Spinal cord (tissue), 10 donors: ENCODE results near the gene XCL2. TPM values are rescaled to one million over a fixed set of nuclear protein-coding genes. Genes with fewer than 3 reads are reported as not detected.
"Not testable (repeated sequence)": the region's sequence is repeated elsewhere in the genome, so short reads cannot be mapped to it uniquely, and the experiment has no call there.

Experiments used
- DNase-seq, 6 donors: peaks; one replicate each; pipeline versions ENCODE4 v3.0.0 to v3.0.0-alpha.2; 2013 to 2015; ENCODE audit warnings: low spot score in 6 of 6, low read depth in 4 of 6
- H3K27ac ChIP-seq: one replicate; pipeline ENCODE4 v1.5.1; 2013; ENCODE audit warnings: low read depth, low read length, control low read depth
- H3K27me3 ChIP-seq: one replicate; pipeline ENCODE4 v1.6.1; 2013; ENCODE audit warnings: low read length; ENCODE audit not compliant: control insufficient read depth, insufficient read depth
- H3K36me3 ChIP-seq: one replicate; pipeline ENCODE4 v1.6.1; 2013; ENCODE audit warnings: low read length; ENCODE audit not compliant: control insufficient read depth, insufficient read depth
- H3K4me1 ChIP-seq: one replicate; pipeline ENCODE4 v1.6.1; 2013; ENCODE audit warnings: low read length; ENCODE audit not compliant: control insufficient read depth, insufficient read depth
- H3K4me3 ChIP-seq: one replicate; pipeline ENCODE4 v1.5.1; 2013; ENCODE audit warnings: low read depth, low read length, control low read depth
- H3K9me3 ChIP-seq: one replicate; pipeline ENCODE4 v1.6.1; 2013; ENCODE audit warnings: low read length; ENCODE audit not compliant: control insufficient read depth, insufficient read depth
- WGBS: methylation state at CpG from one replicate; pipeline ENCODE4 v1.1.5; 2013; ENCODE audit warnings: missing lambda C conversion rate; ENCODE audit not compliant: insufficient coverage; 5-methylcytosine and 5-hydroxymethylcytosine counted together
- polyA plus RNA-seq, 2 donors: library from polyadenylated mRNA; unstranded; fragments of 120-200 nt; gene quantifications; one replicate each; pipeline ENCODE4 v1.2.1, GENCODE V29; 2013; ENCODE audit not compliant: insufficient read length in 2 of 2
- total RNA-seq, 2 donors: library from RNA; depleted of rRNA in 1 of 2; stranded (reverse); fragments of 120-200 nt in 1 of 2; fragments of >200 nt in 1 of 2; gene quantifications; one replicate each; pipeline versions ENCODE4 v1.2.3 to v1.2.4, GENCODE V29; 2013 to 2014
- donor health status: healthy.

The XCL2 gene
- total and polyA plus RNA-seq, 4 donors, result 0.33 TPM; not detected in 3

- Histone ChIP-seq H3K4me3 (no peak overlapping the region), H3K36me3 (no peaks in the 10 kb centered on the region), H3K4me1 (no peaks in the 10 kb centered on the region), H3K9me3 (no peaks in the 10 kb centered on the region), H3K27me3 (no peaks in the 10 kb centered on the region), H3K27ac (no peak overlapping the region)
- DNase-seq, result no peak
- 92% methylated on average over 1 of the region's 1 CpG for WGBS
Measured at GRCh38 chr1:168550971-168551370, 7.2 kb upstream of the XCL2 start.

- no CpG with 5 or more reads among the region's 3 CpGs for WGBS
Measured at GRCh38 chr1:168546553-168546895, 2.7 kb upstream of the XCL2 start.

GRCh38 chr1:168545678-168546552, 2.1 kb upstream of the XCL2 start:
- H3K27me3 ChIP-seq, H3K27ac ChIP-seq, H3K4me3 ChIP-seq, H3K36me3 ChIP-seq, H3K9me3 ChIP-seq, H3K4me1 ChIP-seq: not testable (repeated sequence)
- WGBS, result no CpG with 5 or more reads among the region's 7 CpGs
- peak in 1 of 6 donors; percentile 6 for DNase-seq

More at GRCh38 chr1:168546553-168546895, 2.7 kb upstream of the XCL2 start:
- H3K36me3 ChIP-seq, H3K4me1 ChIP-seq, DNase-seq, H3K9me3 ChIP-seq, H3K27ac ChIP-seq, H3K4me3 ChIP-seq, H3K27me3 ChIP-seq: not testable (repeated sequence)

GRCh38 chr1:168542978-168543377, 819 bp downstream of the XCL2 start:
- H3K36me3 ChIP-seq, H3K4me3 ChIP-seq, DNase-seq, H3K9me3 ChIP-seq, H3K27ac ChIP-seq, H3K27me3 ChIP-seq, H3K4me1 ChIP-seq: not testable (repeated sequence)
- 86% methylated on average over 1 of the region's 2 CpGs for WGBS

GRCh38 chr1:168540798-168541197, 3.0 kb downstream of the XCL2 start:
- WGBS, result 86% methylated on average over 2 of the region's 7 CpGs
- H3K27ac ChIP-seq, H3K36me3 ChIP-seq, DNase-seq, H3K4me3 ChIP-seq, H3K9me3 ChIP-seq, H3K4me1 ChIP-seq, H3K27me3 ChIP-seq: not testable (repeated sequence)

GRCh38 chr1:168535536-168535935, 8.3 kb downstream of the XCL2 start:
- Histone ChIP-seq H3K9me3 (no peaks in the 10 kb centered on the region), H3K27me3 (no peaks in the 10 kb centered on the region), H3K27ac (no peak overlapping the region), H3K4me1 (no peaks in the 10 kb centered on the region), H3K4me3 (no peak overlapping the region), H3K36me3 (no peaks in the 10 kb centered on the region)
- DNase-seq, result no peak
- WGBS, result 88% methylated on average over 1 of the region's 1 CpG

- no peak for DNase-seq
- no peaks in the 10 kb centered on the region for H3K9me3 ChIP-seq
- no peaks in the 10 kb centered on the region for H3K27me3 ChIP-seq
- no peak overlapping the region for H3K27ac ChIP-seq
- no peak overlapping the region for H3K4me3 ChIP-seq
- no peaks in the 10 kb centered on the region for H3K4me1 ChIP-seq
- no peaks in the 10 kb centered on the region for H3K36me3 ChIP-seq
- 100% methylated on average over 2 of the region's 2 CpGs for WGBS
Measured at GRCh38 chr1:168531615-168532345, 12.0 kb downstream of the XCL2 start.

GRCh38 chr1:168529518-168529917, 14.3 kb downstream of the XCL2 start:
- no peak overlapping the region for H3K4me3 ChIP-seq
- no peak overlapping the region for H3K27ac ChIP-seq
- no CpG with 5 or more reads among the region's 1 CpG for WGBS
- no peaks in the 10 kb centered on the region for H3K27me3 ChIP-seq
- no peaks in the 10 kb centered on the region for H3K9me3 ChIP-seq
- no peak for DNase-seq
- H3K36me3 ChIP-seq, result no peaks in the 10 kb centered on the region
- no peaks in the 10 kb centered on the region for H3K4me1 ChIP-seq

- Histone ChIP-seq H3K27me3 (no peaks in the 10 kb centered on the region), H3K27ac (no peak overlapping the region), H3K4me3 (no peak overlapping the region), H3K36me3 (no peaks in the 10 kb centered on the region), H3K9me3 (no peaks in the 10 kb centered on the region), H3K4me1 (no peaks in the 10 kb centered on the region)
- no peak for DNase-seq
- WGBS, result no CpG with 5 or more reads among the region's 1 CpG
Measured at GRCh38 chr1:168521401-168522000, 22.3 kb downstream of the XCL2 start.
